A673 (cell line): Measurements from ENCODE around the gene SORBS2.

ENCODE experiments used
- EZH2 ChIP-seq: fragments of 200-600 bp; sonication (generic); IDR thresholded peaks from 2 replicates; pipeline ENCODE4 v1.6.1; 2017; ENCODE audit warnings: borderline replicate concordance, low read depth, mild to moderate bottlenecking, mixed read lengths, antibody characterized with exemption, low read length; ENCODE audit not compliant: poor library complexity, severe bottlenecking
- TF ChIP-seq, protein P1 (sequence below): fragments of 300-800, 200-600 bp; sonication (generic); conservative IDR thresholded peaks from 2 replicates; pipeline ENCODE4 v1.5.1; 2017; ENCODE audit warnings: low read depth, mild to moderate bottlenecking, antibody characterized with exemption, low read length, moderate library complexity, mixed read lengths

- TF ChIP-seq, protein P1, sequence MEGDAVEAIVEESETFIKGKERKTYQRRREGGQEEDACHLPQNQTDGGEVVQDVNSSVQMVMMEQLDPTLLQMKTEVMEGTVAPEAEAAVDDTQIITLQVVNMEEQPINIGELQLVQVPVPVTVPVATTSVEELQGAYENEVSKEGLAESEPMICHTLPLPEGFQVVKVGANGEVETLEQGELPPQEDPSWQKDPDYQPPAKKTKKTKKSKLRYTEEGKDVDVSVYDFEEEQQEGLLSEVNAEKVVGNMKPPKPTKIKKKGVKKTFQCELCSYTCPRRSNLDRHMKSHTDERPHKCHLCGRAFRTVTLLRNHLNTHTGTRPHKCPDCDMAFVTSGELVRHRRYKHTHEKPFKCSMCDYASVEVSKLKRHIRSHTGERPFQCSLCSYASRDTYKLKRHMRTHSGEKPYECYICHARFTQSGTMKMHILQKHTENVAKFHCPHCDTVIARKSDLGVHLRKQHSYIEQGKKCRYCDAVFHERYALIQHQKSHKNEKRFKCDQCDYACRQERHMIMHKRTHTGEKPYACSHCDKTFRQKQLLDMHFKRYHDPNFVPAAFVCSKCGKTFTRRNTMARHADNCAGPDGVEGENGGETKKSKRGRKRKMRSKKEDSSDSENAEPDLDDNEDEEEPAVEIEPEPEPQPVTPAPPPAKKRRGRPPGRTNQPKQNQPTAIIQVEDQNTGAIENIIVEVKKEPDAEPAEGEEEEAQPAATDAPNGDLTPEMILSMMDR, result no peak
- TF ChIP-seq EZH2, result no peak
Measured at GRCh38 chr4:185839770-185840169, 27.8 kb upstream of the SORBS2 start.
